GM12878 (cell line): ENCODE data around the gene LIF. TPM values are rescaled to one million over a fixed set of nuclear protein-coding genes. Genes with fewer than 3 reads are reported as not detected.

Experiments
- ATAC-seq: fragments of 200-7000 bp; cut with Tn5 transposase; 3 replicates; pipeline ENCODE4 v1.9.1; 2020; ENCODE audit warnings: mild to moderate bottlenecking, moderate library complexity
- BruUV-seq: library from RNA; stranded (reverse); fragments of 400-500 nt; replicated peaks from 2 replicates; lab custom pipeline; 2021; lab: Mats Ljungman, UMichigan
- CTCF ChIA-PET: fragments of 300-600 bp; sonication (Branson Sonifier 250); formaldehyde crosslinking; extraction: SDS; loops from one replicate; lab custom pipeline; 2021; ENCODE audit warnings: inconsistent platforms; lab: Yijun Ruan, JAX
- POLR2A ChIA-PET: fragments of 350-600 bp; formaldehyde crosslinking; extraction: SDS; loops from one replicate; lab custom pipeline; 2021; ENCODE audit warnings: inconsistent platforms; lab: Charles Lee
- RAD21 ChIA-PET: fragments of 300-600 bp; sonication (Branson Sonifier 250); formaldehyde crosslinking; loops from one replicate; lab custom pipeline; 2023; ENCODE audit warnings: antibody characterized with exemption; ENCODE audit not compliant: unreplicated experiment; lab: Charles Lee
- SMC1A ChIA-PET: fragments of 300-600 bp; sonication (Branson Sonifier 250); formaldehyde crosslinking; loops from one replicate; lab custom pipeline; 2023; ENCODE audit not compliant: unreplicated experiment, uncharacterized antibody; lab: Charles Lee
- DNase-seq: peaks from one replicate; pipeline ENCODE4 v3.0.0-alpha.2; 2011; ENCODE audit warnings: low read depth, low spot score
- FAIRE-seq: peaks from 3 replicates; lab custom pipeline; 2011; peaks lifted over from hg19 to GRCh38; lab: Jason Lieb, UNC
- H2AFZ ChIP-seq: 2 replicates; pipeline ENCODE4 v1.6.0; 2011; ENCODE audit warnings: low read depth, low read length, control low read depth; ENCODE audit not compliant: control insufficient read depth
- H3K27ac ChIP-seq: 2 replicates; pipeline ENCODE4 v1.5.1; 2011; ENCODE audit warnings: control low read depth; ENCODE audit not compliant: control insufficient read depth, insufficient read depth
- H3K27me3 ChIP-seq, 2 experiments: replicated peaks in 1 of 2; 2 replicates each; pipeline versions ENCODE4 v1.6.0 to v1.6.1; 2011; ENCODE audit warnings: low read length in 1 of 2; ENCODE audit not compliant: control insufficient read depth in 2 of 2, insufficient read depth in 2 of 2
- H3K36me3 ChIP-seq, 2 experiments: 2 replicates each; pipeline ENCODE4 v1.5.1; 2011; ENCODE audit warnings: low read length in 1 of 2; ENCODE audit not compliant: control insufficient read depth in 2 of 2, insufficient read depth in 2 of 2
- H3K4me1 ChIP-seq: 2 replicates; pipeline ENCODE4 v1.6.1; 2011; ENCODE audit warnings: mild to moderate bottlenecking, low read length, moderate library complexity, mixed read lengths; ENCODE audit not compliant: control insufficient read depth, insufficient read depth
- H3K4me2 ChIP-seq: 2 replicates; pipeline ENCODE4 v1.6.0; 2011; ENCODE audit warnings: control low read depth; ENCODE audit not compliant: control insufficient read depth, insufficient read depth
- H3K4me3 ChIP-seq: fragments of 200-600 bp; sonication (generic); 2 replicates; pipeline ENCODE4 v1.5.1; 2016
- H3K79me2 ChIP-seq: 2 replicates; pipeline ENCODE4 v1.6.0; 2011; ENCODE audit warnings: low read length; ENCODE audit not compliant: control insufficient read depth, insufficient read depth
- H3K9ac ChIP-seq: 2 replicates; pipeline ENCODE4 v1.8.0; 2011; ENCODE audit warnings: low read length, control low read depth, mixed read lengths; ENCODE audit not compliant: control insufficient read depth, insufficient read depth
- H3K9me3 ChIP-seq: replicated peaks from 3 replicates; pipeline ENCODE4 v1.5.1; 2011; ENCODE audit warnings: mild to moderate bottlenecking, low read length; ENCODE audit not compliant: control insufficient read depth, insufficient read depth
- H4K20me1 ChIP-seq: 2 replicates; pipeline ENCODE4 v1.6.0; 2011; ENCODE audit not compliant: control insufficient read depth, insufficient read depth
- ATF7 ChIP-seq: fragments of 450-650 bp; IDR thresholded peaks from 2 replicates; pipeline ENCODE4 v1.6.1; 2016; ENCODE audit warnings: low read depth, mild to moderate bottlenecking
- BHLHE40 ChIP-seq, 2 experiments: fragments of 450-650 bp in 1 of 2; IDR thresholded peaks; 2 replicates each; pipeline ENCODE4 v1.6.1; 2011 to 2017; ENCODE audit warnings: low read depth in 2 of 2, borderline replicate concordance in 1 of 2, improper control_type of control experiment in 1 of 2, low read length in 1 of 2, mild to moderate bottlenecking in 1 of 2
- IKZF1 ChIP-seq: fragments of 450-650 bp; conservative IDR thresholded peaks from 2 replicates; pipeline ENCODE4 v1.6.1; 2017; ENCODE audit warnings: antibody characterized with exemption, mild to moderate bottlenecking
- IKZF2 ChIP-seq, 2 experiments: fragments of 450-650 bp; IDR thresholded peaks; 2 replicates each; pipeline ENCODE4 v1.6.1; 2017; ENCODE audit warnings: mild to moderate bottlenecking in 2 of 2, moderate library complexity in 2 of 2
- LARP7 ChIP-seq: fragments of 450-650 bp; IDR thresholded peaks from 2 replicates; pipeline ENCODE4 v1.6.1; 2017; ENCODE audit warnings: mild to moderate bottlenecking
- MXI1 ChIP-seq: fragments of 150-350 bp; IDR thresholded peaks from 2 replicates; pipeline ENCODE4 v1.6.1; 2011; ENCODE audit warnings: low read depth, mild to moderate bottlenecking, inconsistent platforms, low read length, improper control_type of control experiment
- NFXL1 ChIP-seq: fragments of 450-650 bp; IDR thresholded peaks from 2 replicates; pipeline ENCODE4 v1.6.1; 2017; ENCODE audit warnings: antibody characterized with exemption, mild to moderate bottlenecking, borderline replicate concordance
- NFYB ChIP-seq: IDR thresholded peaks from 2 replicates; pipeline ENCODE4 v1.6.1; 2011; ENCODE audit warnings: low read depth, mild to moderate bottlenecking, low read length, improper control_type of control experiment, moderate library complexity; ENCODE audit not compliant: insufficient read depth
- SMARCA5 ChIP-seq: fragments of 450-650 bp; IDR thresholded peaks from 2 replicates; pipeline ENCODE4 v1.6.1; 2017; ENCODE audit warnings: mild to moderate bottlenecking
- SP1 ChIP-seq: IDR thresholded peaks from one replicate; pipeline ENCODE4 v1.6.1; 2011; ENCODE audit warnings: low read depth, low read length
- YY1 ChIP-seq: IDR thresholded peaks from 2 replicates; pipeline ENCODE4 v1.6.1; 2011; ENCODE audit warnings: low read depth, mild to moderate bottlenecking, low read length
- ZSCAN29 ChIP-seq: fragments of 450-650 bp; IDR thresholded peaks from 2 replicates; pipeline ENCODE4 v1.6.1; 2017; ENCODE audit warnings: mild to moderate bottlenecking, moderate library complexity
- whole genome bisulfite sequencing: methylation state at CpG from one replicate; pipeline ENCODE4 v1.1.6; 2016; ENCODE audit warnings: low lambda C conversion rate; ENCODE audit not compliant: insufficient replicate concordance, insufficient coverage; ENCODE audit errors: missing lambda C conversion rate; 5-methylcytosine and 5-hydroxymethylcytosine counted together
- in situ Hi-C: fragments of 300-500 bp; cut with MboI; formaldehyde crosslinking; loops from 9 replicates; pipeline ENCODE4 v1.14.3; 2018; ENCODE audit warnings: mixed read lengths
- intact Hi-C: fragments of 100-400 bp; cut with micrococcal nuclease; formaldehyde crosslinking; loops from one replicate; pipeline ENCODE4 v1.14.2; 2022; ENCODE audit not compliant: unreplicated experiment
- polyA plus RNA-seq, 11 experiments: library from polyadenylated mRNA; depleted of rRNA in 4 of 11; unstranded in 6 of 11; stranded (reverse) in 5 of 11; fragments of >200 nt; fragmentation: Nextera tagmentation in 4 of 11; fragmentation: Illumina TruSeq in 1 of 11; extraction: Ambion mirVana in 4 of 11; extraction: Trizol in 1 of 11; gene quantifications; 1 replicate in 1 of 11; 2 replicates in 10 of 11; pipeline versions ENCODE4 v1.2.1 to v1.2.3, GENCODE V29; 2011 to 2016; ENCODE audit warnings: inconsistent platforms in 2 of 11, missing spikeins in 2 of 11, low read depth in 1 of 11
- total RNA-seq, 4 experiments: library from RNA; depleted of rRNA in 3 of 4; stranded (reverse); fragments of >200 nt in 3 of 4; fragmentation: Illumina TruSeq in 1 of 4; extraction: Trizol in 1 of 4; gene quantifications; 2 replicates each; pipeline versions ENCODE4 v1.2.1 to v1.2.3, GENCODE V29; 2013 to 2021
- TF ChIP-seq, protein P1 (sequence below): fragments of 450-650 bp; formaldehyde crosslinking; IDR thresholded peaks from 2 replicates; pipeline ENCODE4 v1.4.0; 2022; ENCODE audit warnings: mild to moderate bottlenecking, moderate library complexity
- TF ChIP-seq, protein P2 (sequence below): fragments of 450-650 bp; formaldehyde crosslinking; IDR thresholded peaks from 2 replicates; pipeline ENCODE4 v1.5.0; 2022; ENCODE audit warnings: mild to moderate bottlenecking, missing genetic modification characterization

LIF gene
- total and polyA plus RNA-seq, 10 of the 15 experiments (the other 5 are each of a cell fraction or from before 2014, with no cell fraction given): 0.05 to 3.4 (median 0.97) TPM

DNA sequence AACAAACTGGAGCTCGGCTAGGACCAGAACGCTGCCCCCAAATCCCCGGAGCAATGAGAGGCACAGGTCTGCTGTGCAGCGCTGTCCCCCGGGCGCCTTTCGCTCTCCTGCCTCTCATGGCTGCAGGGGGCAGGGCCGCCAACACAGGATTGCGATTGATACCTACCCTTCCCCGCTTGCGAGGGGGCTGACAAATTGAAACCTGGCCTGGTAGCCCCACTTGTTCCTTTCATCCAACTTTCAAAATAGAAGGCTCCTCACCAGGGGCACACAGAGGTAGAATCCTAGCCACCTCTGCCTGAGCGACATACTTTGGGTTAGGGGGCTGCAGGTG is 43.4 kb upstream of the LIF start (continued):
- TF ChIP-seq SP1 (no peak), NFXL1 (no peak)
- TF ChIP-seq, protein P1, sequence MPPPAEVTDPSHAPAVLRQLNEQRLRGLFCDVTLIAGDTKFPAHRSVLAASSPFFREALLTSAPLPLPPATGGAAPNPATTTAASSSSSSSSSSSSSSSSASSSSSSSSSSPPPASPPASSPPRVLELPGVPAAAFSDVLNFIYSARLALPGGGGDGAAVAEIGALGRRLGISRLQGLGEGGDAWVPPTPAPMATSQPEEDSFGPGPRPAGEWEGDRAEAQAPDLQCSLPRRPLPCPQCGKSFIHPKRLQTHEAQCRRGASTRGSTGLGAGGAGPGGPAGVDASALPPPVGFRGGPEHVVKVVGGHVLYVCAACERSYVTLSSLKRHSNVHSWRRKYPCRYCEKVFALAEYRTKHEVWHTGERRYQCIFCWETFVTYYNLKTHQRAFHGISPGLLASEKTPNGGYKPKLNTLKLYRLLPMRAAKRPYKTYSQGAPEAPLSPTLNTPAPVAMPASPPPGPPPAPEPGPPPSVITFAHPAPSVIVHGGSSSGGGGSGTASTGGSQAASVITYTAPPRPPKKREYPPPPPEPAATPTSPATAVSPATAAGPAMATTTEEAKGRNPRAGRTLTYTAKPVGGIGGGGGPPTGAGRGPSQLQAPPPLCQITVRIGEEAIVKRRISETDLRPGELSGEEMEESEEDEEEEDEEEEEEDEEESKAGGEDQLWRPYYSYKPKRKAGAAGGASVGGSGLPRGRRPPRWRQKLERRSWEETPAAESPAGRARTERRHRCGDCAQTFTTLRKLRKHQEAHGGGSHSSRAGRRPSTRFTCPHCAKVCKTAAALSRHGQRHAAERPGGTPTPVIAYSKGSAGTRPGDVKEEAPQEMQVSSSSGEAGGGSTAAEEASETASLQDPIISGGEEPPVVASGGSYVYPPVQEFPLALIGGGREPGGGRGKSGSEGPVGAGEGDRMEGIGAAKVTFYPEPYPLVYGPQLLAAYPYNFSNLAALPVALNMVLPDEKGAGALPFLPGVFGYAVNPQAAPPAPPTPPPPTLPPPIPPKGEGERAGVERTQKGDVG (CRISPR knock-in tag): no peak

DNA sequence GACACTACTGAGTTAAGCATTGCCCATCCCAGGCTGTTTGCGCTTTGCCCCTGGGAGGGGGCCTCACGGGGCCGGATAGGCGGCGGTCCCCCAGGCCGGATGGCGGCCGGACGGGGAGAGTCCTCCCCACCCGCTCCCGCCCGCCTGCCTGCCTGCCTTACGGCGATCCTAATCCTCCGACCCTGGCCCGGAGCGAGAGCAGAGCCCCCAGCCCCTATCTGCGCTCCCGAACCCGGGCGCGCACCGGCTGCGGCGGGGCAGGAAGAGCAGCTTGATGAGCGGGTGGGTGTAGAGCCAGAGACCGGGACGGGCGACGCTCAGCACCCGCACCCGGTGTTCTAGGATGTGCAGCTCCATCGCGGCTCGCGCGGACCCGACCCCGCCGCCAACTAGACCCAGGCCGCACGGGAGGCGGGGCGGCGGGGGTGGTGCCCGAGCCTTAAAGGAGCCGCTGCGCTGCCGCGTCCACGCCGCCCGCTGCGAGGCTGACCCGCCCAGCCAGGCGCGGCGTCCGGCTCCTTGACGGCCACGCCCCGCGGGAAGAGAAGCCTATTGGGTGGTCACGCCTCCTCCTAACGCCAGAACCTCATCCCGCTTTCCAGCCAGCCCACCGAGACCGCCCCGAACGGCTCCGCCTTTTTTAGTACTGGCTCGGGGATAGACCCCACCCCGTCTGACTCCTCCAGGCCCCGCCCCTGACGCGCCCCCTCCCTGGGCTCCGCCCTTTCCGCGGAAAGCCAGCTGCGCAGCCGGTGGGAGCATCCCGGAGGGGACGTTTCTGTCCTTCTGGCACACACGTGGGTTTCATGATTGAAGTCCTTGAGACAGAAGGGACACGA is 42.8 kb upstream of the LIF start, which contains the start of gene CASTOR1:
Gene CASTOR1 (minus strand): TSS at position 365 of the 839 bp plus-strand sequence. CDS start 8 bp downstream, at position 357.
- under 1% methylated on average over 76 of the region's 85 CpGs for WGBS
- H2AFZ ChIP-seq: peak within 1 kb of the TSS; percentile 74
- ChIA-PET SMC1A (interaction anchor here (0.6 to 7.9 kb wide), 16 partner anchors 9 to 314 kb away, joined by 3 to 201 read pairs (median 6); partner anchors contain the start of genes CCDC157, RNF215, SF3A1 and TBC1D10A), POLR2A (interaction anchor here (1.0 to 4.2 kb wide), 11 partner anchors 14 to 136 kb away, joined by 3 to 28 read pairs (median 4); partner anchors contain the start of genes MTFP1, RNF215, SF3A1 and TBC1D10A), CTCF (interaction anchor here (1.0 to 10.5 kb wide), 23 partner anchors 9 to 317 kb away, joined by 3 to 436 read pairs (median 12); partner anchors contain the start of genes CCDC157, MTFP1, RNF215 and SEC14L2), RAD21 (interaction anchor here (0.9 to 6.2 kb wide), 19 partner anchors 12 to 197 kb away, joined by 3 to 277 read pairs (median 11); partner anchors contain the start of genes CCDC157, MTFP1, RNF215 and SF3A1)
- no peaks in the 10 kb centered on the region for H3K9me3 ChIP-seq
- H3K9ac ChIP-seq: peak within 1 kb of the TSS; percentile 68
- H3K36me3 ChIP-seq: peaks cover 0 to 17% of the 10 kb centered on the region in 2 experiments; a peak in 2 of 4 replicates
- no peaks in the 10 kb centered on the region for H3K79me2 ChIP-seq
- H3K4me1 ChIP-seq: peaks cover 25% of the 10 kb centered on the region
- peak within 1 kb of the TSS; percentile 55 for H3K27ac ChIP-seq
- H3K4me2 ChIP-seq: peak within 1 kb of the TSS; percentile 94
- no TSS peak for BruUV-seq
- intact Hi-C loops (loop anchor here (2.0 to 10.0 kb wide), 5 partner anchors 17 to 195 kb away; partner anchors contain the start of genes CCDC157, SF3A1 and TBC1D10A), in situ Hi-C loops (loop anchor here (5.0 kb wide), 1 partner anchor 98 kb away; the partner anchor contains the start of gene RNF215)
- ATAC-seq: peak; percentile 83
- peak; percentile 72 for FAIRE-seq
- no peaks in the 10 kb centered on the region for H3K27me3 ChIP-seq
- no peaks in the 10 kb centered on the region for H4K20me1 ChIP-seq
- no peak for DNase-seq
- peak within 1 kb of the TSS; percentile 74 for H3K4me3 ChIP-seq
- TF ChIP-seq YY1: peak; percentile 10; the same call in 1 of the 2 replicates
- peak; percentile 68 for TF ChIP-seq IKZF1
- TF ChIP-seq, protein P2, sequence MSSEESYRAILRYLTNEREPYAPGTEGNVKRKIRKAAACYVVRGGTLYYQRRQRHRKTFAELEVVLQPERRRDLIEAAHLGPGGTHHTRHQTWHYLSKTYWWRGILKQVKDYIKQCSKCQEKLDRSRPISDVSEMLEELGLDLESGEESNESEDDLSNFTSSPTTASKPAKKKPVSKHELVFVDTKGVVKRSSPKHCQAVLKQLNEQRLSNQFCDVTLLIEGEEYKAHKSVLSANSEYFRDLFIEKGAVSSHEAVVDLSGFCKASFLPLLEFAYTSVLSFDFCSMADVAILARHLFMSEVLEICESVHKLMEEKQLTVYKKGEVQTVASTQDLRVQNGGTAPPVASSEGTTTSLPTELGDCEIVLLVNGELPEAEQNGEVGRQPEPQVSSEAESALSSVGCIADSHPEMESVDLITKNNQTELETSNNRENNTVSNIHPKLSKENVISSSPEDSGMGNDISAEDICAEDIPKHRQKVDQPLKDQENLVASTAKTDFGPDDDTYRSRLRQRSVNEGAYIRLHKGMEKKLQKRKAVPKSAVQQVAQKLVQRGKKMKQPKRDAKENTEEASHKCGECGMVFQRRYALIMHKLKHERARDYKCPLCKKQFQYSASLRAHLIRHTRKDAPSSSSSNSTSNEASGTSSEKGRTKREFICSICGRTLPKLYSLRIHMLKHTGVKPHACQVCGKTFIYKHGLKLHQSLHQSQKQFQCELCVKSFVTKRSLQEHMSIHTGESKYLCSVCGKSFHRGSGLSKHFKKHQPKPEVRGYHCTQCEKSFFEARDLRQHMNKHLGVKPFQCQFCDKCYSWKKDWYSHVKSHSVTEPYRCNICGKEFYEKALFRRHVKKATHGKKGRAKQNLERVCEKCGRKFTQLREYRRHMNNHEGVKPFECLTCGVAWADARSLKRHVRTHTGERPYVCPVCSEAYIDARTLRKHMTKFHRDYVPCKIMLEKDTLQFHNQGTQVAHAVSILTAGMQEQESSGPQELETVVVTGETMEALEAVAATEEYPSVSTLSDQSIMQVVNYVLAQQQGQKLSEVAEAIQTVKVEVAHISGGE (CRISPR knock-in tag): no peak
- TF ChIP-seq SMARCA5: peak; percentile 61; the same call in 1 of the 2 replicates
- TF ChIP-seq ATF7: no peak
- TF ChIP-seq BHLHE40 (IDR thresholded peaks at IDR 0.05; ENCODE audit: borderline replicate concordance in 1 of 2, low read depth in 2 of 2, low read length in 1 of 2): peak in 1 of 2 experiments; percentile 67; a peak in 1 of 4 replicates
- TF ChIP-seq ZSCAN29: peak; percentile 90
- peak in 1 of 2 experiments; percentile 48; a peak in 2 of 4 replicates for TF ChIP-seq IKZF2 (IDR thresholded peaks at IDR 0.05)
- peak; percentile 66 for TF ChIP-seq MXI1
- TF ChIP-seq NFYB: peak; percentile 51; the same call in 1 of the 2 replicates
- peak; percentile 78 for TF ChIP-seq LARP7
